CD4-positive, alpha-beta T cell (primary cell): ENCODE results near the gene RNF213. TPM values are rescaled to one million over a fixed set of nuclear protein-coding genes. Genes with fewer than 3 reads are reported as not detected.

Experiments
- ATAC-seq: fragments of 200-7000 bp; cut with Tn5 transposase; one replicate; pipeline ENCODE4 v1.10.0; 2022; ENCODE audit warnings: mild to moderate bottlenecking; ENCODE audit not compliant: poor library complexity
- CTCF ChIA-PET: fragments of 350-600 bp; sonication (Branson Sonifier 250); formaldehyde crosslinking; loops from one replicate; lab custom pipeline; 2021; ENCODE audit warnings: antibody characterized with exemption, inconsistent platforms; lab: Charles Lee
- POLR2A ChIA-PET: fragments of 350-600 bp; sonication (Branson Sonifier 250); formaldehyde crosslinking; loops from one replicate; lab custom pipeline; 2021; ENCODE audit warnings: antibody characterized with exemption, inconsistent platforms; lab: Charles Lee
- DNase-seq, 14 experiments: peaks; one replicate each; pipeline ENCODE4 v3.0.0-alpha.2; 2013 to 2020; ENCODE audit warnings: mixed read lengths in 2 of 14
- H3K27ac ChIP-seq, 2 donors: one replicate each; pipeline versions ENCODE4 v1.5.1 to v1.7.0; 2013; ENCODE audit warnings: low read length in 2 of 2, low read depth in 1 of 2, mild to moderate bottlenecking in 1 of 2
- H3K27me3 ChIP-seq, 2 experiments: 1 replicate in 1 of 2; 2 replicates in 1 of 2; pipeline versions ENCODE4 v1.6.1 to v1.7.0; 2013; ENCODE audit warnings: low read length in 2 of 2, control low read depth in 1 of 2, mild to moderate bottlenecking in 1 of 2, moderate library complexity in 1 of 2; ENCODE audit not compliant: insufficient read depth in 2 of 2, control insufficient read depth in 1 of 2
- H3K36me3 ChIP-seq: one replicate; pipeline ENCODE4 v1.6.1; 2013; ENCODE audit warnings: low read length, control low read depth; ENCODE audit not compliant: insufficient read depth
- H3K4me1 ChIP-seq: one replicate; pipeline ENCODE4 v1.6.1; 2013; ENCODE audit warnings: low read length, control low read depth; ENCODE audit not compliant: insufficient read depth
- H3K4me3 ChIP-seq: one replicate; pipeline ENCODE4 v1.5.1; 2013; ENCODE audit warnings: mild to moderate bottlenecking, low read length, moderate library complexity
- H3K9me3 ChIP-seq, 2 experiments: 1 replicate in 1 of 2; 2 replicates in 1 of 2; pipeline versions ENCODE4 v1.6.1 to v1.7.0; 2013; ENCODE audit warnings: low read length in 2 of 2, mild to moderate bottlenecking in 2 of 2, control low read depth in 1 of 2, moderate library complexity in 1 of 2; ENCODE audit not compliant: control insufficient read depth in 1 of 2, insufficient read depth in 1 of 2
- H3K27ac Mint-ChIP-seq: one replicate; pipeline ENCODE4 v1.8.0; 2020; ENCODE audit warnings: mixed read lengths
- H3K27me3 Mint-ChIP-seq: one replicate; pipeline ENCODE4 v1.8.0; 2021; ENCODE audit warnings: mixed read lengths
- H3K36me3 Mint-ChIP-seq: one replicate; pipeline ENCODE4 v1.8.0; 2021; ENCODE audit warnings: low read depth, mixed read lengths
- H3K4me1 Mint-ChIP-seq: one replicate; pipeline ENCODE4 v1.8.0; 2021; ENCODE audit warnings: low read depth, mixed read lengths
- H3K4me3 Mint-ChIP-seq: one replicate; pipeline ENCODE4 v1.8.0; 2020; ENCODE audit warnings: mild to moderate bottlenecking, mixed read lengths
- H3K9me3 Mint-ChIP-seq: one replicate; pipeline ENCODE4 v1.8.0; 2020; ENCODE audit warnings: mixed read lengths
- CTCF ChIP-seq: fragments of 200-600 bp; IDR thresholded peaks from one replicate; pipeline ENCODE4 v1.8.0; 2022; ENCODE audit warnings: antibody characterized with exemption, mild to moderate bottlenecking
- intact Hi-C, 2 experiments: fragments of 100-400 bp; cut with DNase I in 1 of 2; cut with micrococcal nuclease in 1 of 2; formaldehyde crosslinking; loops; one replicate each; pipeline versions ENCODE4 v1.15.1 to v1.9.0; 2023 to 2025; cut with DNase I, micrococcal nuclease
- total RNA-seq, 174 experiments: library from RNA in 2 of 174; stranded (reverse) in 2 of 174; gene quantifications; one replicate each; pipeline ENCODE4 v1.2.3 and lab custom pipeline; 2021 to 2026

RNF213 gene
- total RNA-seq, 2 experiments from 2014 or later = 290 to 312 TPM

- H3K4me1 ChIP-seq = no peaks in the 10 kb centered on the region
- no peaks in the 10 kb centered on the region for H3K27me3 ChIP-seq
- no peak for TF ChIP-seq CTCF
- intact Hi-C loops = no loop called here
- H3K4me3 ChIP-seq = no peak overlapping the region
- ChIA-PET CTCF (no interaction called here), POLR2A (no interaction called here)
- H3K9me3 Mint-ChIP-seq = no peaks in the 10 kb centered on the region
- H3K27me3 Mint-ChIP-seq = no peaks in the 10 kb centered on the region
- H3K4me3 Mint-ChIP-seq = no peak overlapping the region
- peaks cover 98% of the 10 kb centered on the region for H3K36me3 Mint-ChIP-seq
- DNase-seq = no peak
- no peak for ATAC-seq
- H3K36me3 ChIP-seq = peaks cover 98% of the 10 kb centered on the region
- H3K9me3 ChIP-seq = no peaks in the 10 kb centered on the region
- H3K4me1 Mint-ChIP-seq = no peaks in the 10 kb centered on the region
- H3K27ac ChIP-seq = no peak overlapping the region
- no peak overlapping the region for H3K27ac Mint-ChIP-seq
Measured at GRCh38 chr17:80382956-80383355, 122.3 kb downstream of the RNF213 start.

GRCh38 chr17:80384078-80384960 lies 123.7 kb downstream of the RNF213 start:
- CTCF ChIA-PET = no interaction called here
- Histone ChIP-seq H3K4me3 (no peak overlapping the region), H3K27ac (no peak overlapping the region), H3K36me3 (peaks cover 98% of the 10 kb centered on the region), H3K4me1 (no peaks in the 10 kb centered on the region), H3K27me3 (no peaks in the 10 kb centered on the region), H3K9me3 (no peaks in the 10 kb centered on the region)
- peaks cover 98% of the 10 kb centered on the region for H3K36me3 Mint-ChIP-seq
- H3K4me1 Mint-ChIP-seq = no peaks in the 10 kb centered on the region
- TF ChIP-seq CTCF = no peak
- no peaks in the 10 kb centered on the region for H3K27me3 Mint-ChIP-seq
- H3K9me3 Mint-ChIP-seq = no peaks in the 10 kb centered on the region
- POLR2A ChIA-PET = no interaction called here
- intact Hi-C loops = no loop called here
- ATAC-seq (no peak), DNase-seq (no peak)
- H3K4me3 Mint-ChIP-seq = no peak overlapping the region
- peak overlapping the region; percentile 62 for H3K27ac Mint-ChIP-seq

- ChIA-PET POLR2A (interaction anchor here (1.1 kb wide), 1 partner anchor 127 kb away, joined by 4 read pairs; no protein-coding TSS in a partner anchor), CTCF (no interaction called here)
- intact Hi-C loops = no loop called here
- TF ChIP-seq CTCF = no peak
- Mint-ChIP-seq H3K36me3 (peaks cover 98% of the 10 kb centered on the region), H3K27ac (no peak overlapping the region), H3K4me3 (no peak overlapping the region), H3K4me1 (no peaks in the 10 kb centered on the region), H3K27me3 (no peaks in the 10 kb centered on the region), H3K9me3 (no peaks in the 10 kb centered on the region)
- DNase-seq (peak in 1 of 14 experiments; percentile 6), ATAC-seq (no peak)
- Histone ChIP-seq H3K27me3 (no peaks in the 10 kb centered on the region), H3K27ac (no peak overlapping the region), H3K4me1 (no peaks in the 10 kb centered on the region), H3K9me3 (no peaks in the 10 kb centered on the region), H3K4me3 (no peak overlapping the region), H3K36me3 (peaks cover 98% of the 10 kb centered on the region)
Measured at GRCh38 chr17:80385046-80385445, 124.4 kb downstream of the RNF213 start.
